Measurements from ENCODE around the gene SYTL5. TPM values are rescaled to one million over a fixed set of nuclear protein-coding genes. Genes with fewer than 3 reads are reported as not detected.

Gene SYTL5
- total and polyA plus RNA-seq, 9 donors: 0.07 to 0.39 (median 0.20) TPM

DNA sequence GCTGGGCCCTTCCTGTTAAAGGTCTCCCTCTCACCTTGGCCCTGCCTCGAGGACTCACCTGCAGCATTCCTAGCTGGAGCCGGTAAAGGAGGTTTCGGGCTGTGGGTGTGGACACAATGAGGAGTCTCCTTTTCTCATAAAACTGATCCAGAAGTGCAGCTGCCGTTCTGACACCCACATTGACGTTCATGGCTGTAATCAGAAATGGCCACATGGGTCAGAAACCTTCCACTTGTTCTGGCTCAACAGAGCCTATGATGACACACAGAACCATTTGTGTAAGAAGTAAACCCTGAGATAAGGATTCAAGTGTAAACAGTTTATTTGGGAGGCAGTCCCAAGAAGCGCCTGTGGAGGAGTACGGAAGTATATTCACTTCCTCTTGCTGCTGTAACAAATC, 150.5 kb downstream of the SYTL5 start:
- Histone ChIP-seq H3K4me1 (ENCODE audit: control insufficient read depth, insufficient read depth, low read length) (no peaks in the 10 kb centered on the region), H3K27me3 (ENCODE audit: control insufficient read depth, insufficient read depth, low read length) (peaks cover 19% of the 10 kb centered on the region), H3K36me3 (ENCODE audit: control insufficient read depth, insufficient read depth, low read length) (peaks cover 3% of the 10 kb centered on the region), H3K27ac (ENCODE audit: low read length) (no peak overlapping the region), H3K9me3 (replicated peaks; ENCODE audit: control insufficient read depth, low read depth, low read length) (no peaks in the 10 kb centered on the region), H3K4me3 (ENCODE audit: low read length) (no peak overlapping the region)
- DNase-seq: no peak
- WGBS (ENCODE audit: insufficient coverage): 75% methylated on average over 3 of the region's 7 CpGs

GRCh38 chrX:38163193-38163592, 156.8 kb downstream of the SYTL5 start:
- Histone ChIP-seq H3K27ac (ENCODE audit: low read length) (no peak overlapping the region), H3K36me3 (ENCODE audit: control insufficient read depth, insufficient read depth, low read length) (no peaks in the 10 kb centered on the region), H3K4me1 (ENCODE audit: control insufficient read depth, insufficient read depth, low read length) (no peaks in the 10 kb centered on the region), H3K4me3 (ENCODE audit: low read length) (no peak overlapping the region), H3K27me3 (ENCODE audit: control insufficient read depth, insufficient read depth, low read length) (peaks cover 12% of the 10 kb centered on the region), H3K9me3 (replicated peaks; ENCODE audit: control insufficient read depth, low read depth, low read length) (no peaks in the 10 kb centered on the region)
- no peak for DNase-seq

GRCh38 chrX:38165023-38165422, 158.7 kb downstream of the SYTL5 start:
- no peak overlapping the region for H3K4me3 ChIP-seq (ENCODE audit: low read length)
- H3K4me1 ChIP-seq (ENCODE audit: control insufficient read depth, insufficient read depth, low read length): no peaks in the 10 kb centered on the region
- H3K9me3 ChIP-seq (replicated peaks; ENCODE audit: control insufficient read depth, low read depth, low read length): no peaks in the 10 kb centered on the region
- no peaks in the 10 kb centered on the region for H3K36me3 ChIP-seq (ENCODE audit: control insufficient read depth, insufficient read depth, low read length)
- peaks cover 11% of the 10 kb centered on the region for H3K27me3 ChIP-seq (ENCODE audit: control insufficient read depth, insufficient read depth, low read length)
- DNase-seq: no peak
- no peak overlapping the region for H3K27ac ChIP-seq (ENCODE audit: low read length)
- 60% methylated on average over 1 of the region's 1 CpG for WGBS (ENCODE audit: insufficient coverage)

DNA sequence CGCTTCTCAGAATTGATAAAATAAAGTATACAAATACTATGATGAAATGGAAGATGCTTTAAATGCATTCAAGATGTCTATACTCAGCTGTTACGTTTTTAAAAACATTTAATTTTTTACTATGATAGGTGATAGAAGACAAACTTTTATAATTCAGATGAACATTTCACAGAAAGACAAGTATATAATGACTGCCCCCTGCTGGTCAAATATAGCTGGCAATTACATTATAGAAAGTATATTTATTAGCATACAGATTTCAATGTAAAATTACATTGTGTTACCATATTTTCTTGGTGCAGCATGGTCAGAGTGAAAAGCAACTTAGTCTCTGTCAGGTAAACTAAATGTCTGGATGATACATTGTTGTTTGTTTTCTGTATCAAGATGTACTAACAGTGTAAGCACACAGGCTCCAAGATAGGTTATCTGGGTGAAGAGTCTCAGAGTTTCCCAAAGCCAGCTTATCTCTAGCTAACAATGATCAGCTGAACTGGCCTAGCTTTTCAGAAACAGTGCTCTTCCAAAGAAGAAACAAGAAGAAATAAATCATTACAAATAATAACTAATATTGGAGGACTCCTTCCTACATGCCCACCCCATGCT, 160.2 kb downstream of the SYTL5 start:
- no peaks in the 10 kb centered on the region for H3K36me3 ChIP-seq (ENCODE audit: control insufficient read depth, insufficient read depth, low read length)
- no CpG with 5 or more reads among the region's 2 CpGs for WGBS (ENCODE audit: insufficient coverage)
- peaks cover 15% of the 10 kb centered on the region for H3K27me3 ChIP-seq (ENCODE audit: control insufficient read depth, insufficient read depth, low read length)

GRCh38 chrX:38170556-38170955, 164.2 kb downstream of the SYTL5 start:
- Histone ChIP-seq H3K4me1 (ENCODE audit: control insufficient read depth, insufficient read depth, low read length) (no peaks in the 10 kb centered on the region), H3K9me3 (replicated peaks; ENCODE audit: control insufficient read depth, low read depth, low read length) (no peaks in the 10 kb centered on the region), H3K27ac (ENCODE audit: low read length) (no peak overlapping the region), H3K36me3 (ENCODE audit: control insufficient read depth, insufficient read depth, low read length) (no peaks in the 10 kb centered on the region), H3K27me3 (ENCODE audit: control insufficient read depth, insufficient read depth, low read length) (peaks cover 26% of the 10 kb centered on the region), H3K4me3 (ENCODE audit: low read length) (no peak overlapping the region)
- peak; percentile 40 for DNase-seq
- WGBS (ENCODE audit: insufficient coverage): 60% methylated on average over 1 of the region's 1 CpG

More for the DNA sequence above, 160.2 kb downstream of the SYTL5 start:
- Histone ChIP-seq H3K4me3 (ENCODE audit: low read length) (no peak overlapping the region), H3K27ac (ENCODE audit: low read length) (no peak overlapping the region), H3K4me1 (ENCODE audit: control insufficient read depth, insufficient read depth, low read length) (no peaks in the 10 kb centered on the region), H3K9me3 (replicated peaks; ENCODE audit: control insufficient read depth, low read depth, low read length) (no peaks in the 10 kb centered on the region)
- DNase-seq: peak; percentile 32

DNA sequence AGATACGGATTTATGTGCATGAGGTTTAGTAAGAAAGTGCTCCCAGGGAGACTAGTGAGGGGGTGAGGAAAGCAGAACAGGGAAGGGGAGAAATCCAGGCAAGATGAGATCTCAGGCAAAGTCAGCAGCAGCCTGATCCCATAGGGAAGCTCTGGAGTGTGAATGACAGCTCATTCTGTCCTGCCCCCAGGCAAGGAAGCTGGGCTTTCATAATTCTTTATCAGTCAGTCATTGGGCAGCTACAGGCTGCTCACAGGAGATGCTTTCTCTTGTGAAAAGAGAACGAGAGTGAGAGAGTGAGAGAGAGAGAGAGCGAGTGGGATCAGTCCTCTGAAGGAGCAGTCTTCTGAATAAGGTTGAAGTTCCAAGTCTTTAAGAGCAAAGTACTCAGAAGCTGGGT, 166.2 kb downstream of the SYTL5 start:
- no peaks in the 10 kb centered on the region for H3K9me3 ChIP-seq (replicated peaks; ENCODE audit: control insufficient read depth, low read depth, low read length)
- WGBS (ENCODE audit: insufficient coverage): 64% methylated on average over 2 of the region's 3 CpGs
- H3K4me3 ChIP-seq (ENCODE audit: low read length): no peak overlapping the region
- no peaks in the 10 kb centered on the region for H3K36me3 ChIP-seq (ENCODE audit: control insufficient read depth, insufficient read depth, low read length)
- DNase-seq: no peak
- H3K4me1 ChIP-seq (ENCODE audit: control insufficient read depth, insufficient read depth, low read length): no peaks in the 10 kb centered on the region
- H3K27ac ChIP-seq (ENCODE audit: low read length): no peak overlapping the region
- H3K27me3 ChIP-seq (ENCODE audit: control insufficient read depth, insufficient read depth, low read length): peaks cover 25% of the 10 kb centered on the region

- WGBS (ENCODE audit: insufficient coverage): 17% methylated on average over 3 of the region's 3 CpGs
- H3K4me1 ChIP-seq (ENCODE audit: control insufficient read depth, insufficient read depth, low read length): no peaks in the 10 kb centered on the region
- H3K27me3 ChIP-seq (ENCODE audit: control insufficient read depth, insufficient read depth, low read length): peaks cover 21% of the 10 kb centered on the region
- H3K27ac ChIP-seq (ENCODE audit: low read length): no peak overlapping the region
- DNase-seq: peak; percentile 30
- H3K4me3 ChIP-seq (ENCODE audit: low read length): no peak overlapping the region
- H3K9me3 ChIP-seq (replicated peaks; ENCODE audit: control insufficient read depth, low read depth, low read length): no peaks in the 10 kb centered on the region
- H3K36me3 ChIP-seq (ENCODE audit: control insufficient read depth, insufficient read depth, low read length): no peaks in the 10 kb centered on the region
Measured at GRCh38 chrX:38175139-38175538, 168.8 kb downstream of the SYTL5 start.

- Histone ChIP-seq H3K27ac (ENCODE audit: low read length) (no peak overlapping the region), H3K27me3 (ENCODE audit: control insufficient read depth, insufficient read depth, low read length) (peaks cover 12% of the 10 kb centered on the region), H3K36me3 (ENCODE audit: control insufficient read depth, insufficient read depth, low read length) (no peaks in the 10 kb centered on the region), H3K4me1 (ENCODE audit: control insufficient read depth, insufficient read depth, low read length) (no peaks in the 10 kb centered on the region), H3K9me3 (replicated peaks; ENCODE audit: control insufficient read depth, low read depth, low read length) (no peaks in the 10 kb centered on the region), H3K4me3 (ENCODE audit: low read length) (no peak overlapping the region)
- 36% methylated on average over 2 of the region's 2 CpGs for WGBS (ENCODE audit: insufficient coverage)
- DNase-seq: peak; percentile 43
Measured at GRCh38 chrX:38178396-38178795, 172.0 kb downstream of the SYTL5 start.

Other genes with a start within 250 kb of the SYTL5 start
- 19.3 TPM for gene CYBB, start 226.5 kb upstream of the SYTL5 start, total RNA-seq
- gene CYBB, start 226.5 kb upstream of the SYTL5 start, polyA plus RNA-seq (ENCODE audit: insufficient read depth in 1 of 8, insufficient read length in 8 of 8, low replicate concordance in 1 of 8): 10 to 100 TPM; 11.8 to 26.9 (median 20.1) TPM
- gene DYNLT3, start 159.0 kb upstream of the SYTL5 start, total RNA-seq: 7.4 TPM
- 10 to 100 TPM in 5 of 8 donors, 1 to 10 TPM in 3; 8.6 to 12.7 (median 10.3) TPM for gene DYNLT3, start 159.0 kb upstream of the SYTL5 start, polyA plus RNA-seq (ENCODE audit: insufficient read depth in 1 of 8, insufficient read length in 8 of 8, low replicate concordance in 1 of 8)
- gene SRPX, start 214.3 kb downstream of the SYTL5 start, total RNA-seq: 47.4 TPM
- gene SRPX, start 214.3 kb downstream of the SYTL5 start, polyA plus RNA-seq (ENCODE audit: insufficient read depth in 1 of 8, insufficient read length in 8 of 8, low replicate concordance in 1 of 8): 10 to 100 TPM; 36.3 to 65.8 (median 47.5) TPM

Data from muscle of leg (tissue), 11 donors.